GM12892 (cell line): Measurements from ENCODE around the gene ANKRD10.

Source experiments
- POLR2A ChIP-seq: IDR thresholded peaks from 2 replicates; pipeline ENCODE4 v1.6.1; 2011; ENCODE audit warnings: low read depth, low read length, control low read depth
- POLR2AphosphoS5 ChIP-seq: IDR thresholded peaks from 2 replicates; pipeline ENCODE4 v1.6.1; 2011; ENCODE audit warnings: low read depth, low read length, control low read depth
- TAF1 ChIP-seq: IDR thresholded peaks from 2 replicates; pipeline ENCODE4 v1.6.1; 2011; ENCODE audit warnings: low read depth, mild to moderate bottlenecking, control low read depth, low read length, borderline replicate concordance

DNA sequence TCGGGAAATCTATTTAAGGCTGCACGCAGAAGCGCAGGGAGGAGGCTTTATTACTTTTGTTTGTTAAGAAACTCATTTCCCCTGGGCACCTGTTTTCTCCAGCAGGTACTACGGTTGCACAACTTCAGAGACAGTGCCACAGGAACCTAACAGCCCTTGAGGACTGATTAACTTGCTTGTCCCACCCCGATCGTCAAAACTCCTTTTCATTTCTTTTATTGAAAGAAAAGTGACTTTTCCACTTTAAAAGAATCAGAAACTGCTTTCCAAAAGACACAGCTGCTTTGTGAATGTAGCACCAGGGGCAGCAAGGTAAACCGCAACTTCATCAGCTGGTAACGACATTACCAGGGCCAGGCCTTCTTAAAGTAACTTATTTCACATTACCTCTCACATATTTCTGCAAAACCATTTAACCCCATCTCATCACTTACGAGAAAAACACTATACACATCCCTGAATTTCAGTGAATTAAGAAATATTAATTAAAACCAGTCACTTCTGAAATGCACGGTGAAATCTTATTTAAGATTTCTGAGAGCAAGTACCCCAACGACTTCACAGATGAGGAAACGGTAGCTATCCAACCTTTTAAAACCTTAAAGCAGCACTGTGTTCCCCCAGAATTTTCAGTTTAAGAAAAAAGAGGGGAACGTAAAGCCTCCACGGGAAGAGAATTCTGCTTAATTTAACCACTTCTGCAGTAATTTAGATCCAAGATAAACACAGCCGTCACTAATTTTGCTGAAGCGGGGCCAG, 1.4 kb downstream of the ANKRD10 start:
- no peak for TF ChIP-seq TAF1
- no peak for TF ChIP-seq POLR2AphosphoS5
- TF ChIP-seq POLR2A = no peak
